Type B pancreatic cell (in vitro differentiated cells): ENCODE results near the gene WDR1. TPM values are rescaled to one million over a fixed set of nuclear protein-coding genes. Genes with fewer than 3 reads are reported as not detected.

Experiments used
- DNase-seq: peaks from one replicate; pipeline ENCODE4 v3.0.0; 2021; ENCODE audit warnings: mixed read lengths; ENCODE audit not compliant: unreplicated experiment; ENCODE audit errors: extremely low spot score
- H3K27ac Mint-ChIP-seq: 2 replicates; pipeline ENCODE4 v1.8.0; 2021; ENCODE audit warnings: mild to moderate bottlenecking, mixed read lengths
- H3K27me3 Mint-ChIP-seq: 2 replicates; pipeline ENCODE4 v1.8.0; 2021; ENCODE audit warnings: mixed read lengths
- H3K36me3 Mint-ChIP-seq: 2 replicates; pipeline ENCODE4 v1.8.0; 2021; ENCODE audit warnings: mixed read lengths
- H3K4me1 Mint-ChIP-seq: one replicate; pipeline ENCODE4 v1.8.0; 2021; ENCODE audit warnings: mixed read lengths; ENCODE audit not compliant: unreplicated experiment
- H3K4me3 Mint-ChIP-seq: 2 replicates; pipeline ENCODE4 v1.8.0; 2021; ENCODE audit warnings: mild to moderate bottlenecking, mixed read lengths
- H3K9me3 Mint-ChIP-seq: 2 replicates; pipeline ENCODE4 v1.8.0; 2021; ENCODE audit warnings: mixed read lengths
- CTCF ChIP-seq: fragments of 200-600 bp; sonication (generic); conservative IDR thresholded peaks from 2 replicates; pipeline ENCODE4 v1.5.0; 2021; ENCODE audit warnings: antibody characterized with exemption, mild to moderate bottlenecking
- total RNA-seq: library from RNA; stranded (reverse); gene quantifications from 2 replicates; pipeline ENCODE4 v1.2.1, GENCODE V29; 2021; ENCODE audit warnings: low replicate concordance

The WDR1 gene
- total RNA-seq, 1 donor from 2014 or later: 227 TPM

- no peak overlapping the region for H3K27ac Mint-ChIP-seq
- H3K4me3 Mint-ChIP-seq: no peak overlapping the region
- H3K4me1 Mint-ChIP-seq: peaks cover 38% of the 10 kb centered on the region
- H3K36me3 Mint-ChIP-seq: no peaks in the 10 kb centered on the region
- no peak for DNase-seq
- peaks cover 33% of the 10 kb centered on the region for H3K27me3 Mint-ChIP-seq
- TF ChIP-seq CTCF: no peak
- H3K9me3 Mint-ChIP-seq: no peaks in the 10 kb centered on the region
Observed at GRCh38 chr4:10035130-10035529, 81.5 kb downstream of the WDR1 start.

GRCh38 chr4:10034612-10035104 lies 81.9 kb downstream of the WDR1 start:
- Mint-ChIP-seq H3K27me3 (peaks cover 28% of the 10 kb centered on the region), H3K36me3 (no peaks in the 10 kb centered on the region), H3K27ac (no peak overlapping the region), H3K4me1 (peaks cover 38% of the 10 kb centered on the region), H3K9me3 (no peaks in the 10 kb centered on the region), H3K4me3 (no peak overlapping the region)
- DNase-seq: no peak
- no peak for TF ChIP-seq CTCF

- Mint-ChIP-seq H3K27me3 (peaks cover 25% of the 10 kb centered on the region), H3K4me3 (no peak overlapping the region), H3K4me1 (peaks cover 38% of the 10 kb centered on the region), H3K36me3 (no peaks in the 10 kb centered on the region), H3K9me3 (no peaks in the 10 kb centered on the region), H3K27ac (peak overlapping the region; percentile 12)
- TF ChIP-seq CTCF: no peak
- DNase-seq: no peak
Observed at GRCh38 chr4:10034136-10034535, 82.5 kb downstream of the WDR1 start.

- H3K9me3 Mint-ChIP-seq: no peaks in the 10 kb centered on the region
- peak overlapping the region; percentile 35 for H3K27ac Mint-ChIP-seq
Observed at GRCh38 chr4:10033191-10033881, 83.3 kb downstream of the WDR1 start.

GRCh38 chr4:10032625-10033024 lies 84.0 kb downstream of the WDR1 start:
- H3K27ac Mint-ChIP-seq: peak overlapping the region; percentile 35
- H3K4me3 Mint-ChIP-seq: no peak overlapping the region
- peaks cover 38% of the 10 kb centered on the region for H3K4me1 Mint-ChIP-seq
- peaks cover 25% of the 10 kb centered on the region for H3K27me3 Mint-ChIP-seq
- H3K9me3 Mint-ChIP-seq: no peaks in the 10 kb centered on the region
- TF ChIP-seq CTCF: no peak
- no peak for DNase-seq
- no peaks in the 10 kb centered on the region for H3K36me3 Mint-ChIP-seq

More at GRCh38 chr4:10033191-10033881, 83.3 kb downstream of the WDR1 start:
- Mint-ChIP-seq H3K4me1 (peaks cover 38% of the 10 kb centered on the region), H3K27me3 (peaks cover 25% of the 10 kb centered on the region), H3K36me3 (no peaks in the 10 kb centered on the region), H3K4me3 (no peak overlapping the region)
- no peak for DNase-seq
- TF ChIP-seq CTCF: no peak
